Esophagus squamous epithelium (tissue), 4 donors: ENCODE data around the gene MRPS33.

Source experiments
- CTCF ChIP-seq, 6 experiments: fragments of 450-650 bp in 4 of 6; fragments of 200-600 bp in 2 of 6; sonication (generic) in 2 of 6; IDR thresholded peaks; one replicate each; pipeline ENCODE4 v1.5.1; 2016 to 2019; ENCODE audit warnings: antibody characterized with exemption in 6 of 6, mild to moderate bottlenecking in 4 of 6, moderate library complexity in 4 of 6
- POLR2A ChIP-seq, 4 donors: fragments of 450-650 bp; IDR thresholded peaks; one replicate each; pipeline ENCODE4 v1.6.1; 2017; ENCODE audit warnings: antibody characterized with exemption in 4 of 4, mild to moderate bottlenecking in 4 of 4, moderate library complexity in 3 of 4

DNA sequence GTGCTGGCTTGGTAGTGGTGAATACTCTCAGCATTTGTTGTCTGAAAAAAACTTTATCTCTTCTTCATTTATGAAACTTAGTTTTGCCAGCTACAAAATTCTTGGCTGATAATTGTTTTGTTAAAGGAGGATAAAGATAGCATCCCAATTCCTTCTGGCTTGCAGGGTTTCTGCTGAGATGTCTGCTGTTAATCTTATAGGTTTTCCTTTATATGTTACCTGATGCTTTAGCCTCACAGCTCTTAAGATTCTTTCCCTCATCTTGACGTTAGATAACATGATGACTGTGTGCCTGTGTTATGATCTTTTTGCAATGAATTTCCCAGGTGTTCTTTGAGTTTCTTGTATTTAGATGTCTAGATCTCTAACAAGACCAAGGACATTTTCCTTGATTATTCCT lies 9.9 kb upstream of the MRPS33 start:
- TF ChIP-seq CTCF (IDR thresholded peaks at IDR 0.05) (no peak), POLR2A (IDR thresholded peaks at IDR 0.05) (no peak)
